Left colon (tissue), 2 donors: ENCODE results near the gene PPP1R14D. TPM values are rescaled to one million over a fixed set of nuclear protein-coding genes. Genes with fewer than 3 reads are reported as not detected.

Experiments
- ATAC-seq: fragments of 200-7000 bp; cut with Tn5 transposase; one replicate; pipeline ENCODE4 v1.9.1; 2020; ENCODE audit warnings: mild to moderate bottlenecking, moderate library complexity
- DNase-seq, 2 donors: peaks; one replicate each; pipeline ENCODE4 v3.0.0-alpha.2; 2020
- intact Hi-C, 2 donors: fragments of 100-400 bp; cut with DNase I in 1 of 2; cut with micrococcal nuclease in 1 of 2; formaldehyde crosslinking; loops; one replicate each; pipeline versions ENCODE4 v1.11.2 to v1.14.0; 2022; cut with DNase I, micrococcal nuclease
- total RNA-seq, 2 donors: library from RNA; stranded (reverse); fragmentation: NEBNext Ultra II Directional; extraction: Animal tissue kit (Norgen Biotek cat#: 25700); gene quantifications; one replicate each; pipeline ENCODE4 v1.2.1, GENCODE V29; 2021
- donor health status: DM: no; HTN: no; CAD: no.
- donor health status: DM: yes; HTN: yes; CAD: no.

Gene PPP1R14D
- total RNA-seq, 2 donors from 2014 or later, result 153 to 171 TPM

DNA sequence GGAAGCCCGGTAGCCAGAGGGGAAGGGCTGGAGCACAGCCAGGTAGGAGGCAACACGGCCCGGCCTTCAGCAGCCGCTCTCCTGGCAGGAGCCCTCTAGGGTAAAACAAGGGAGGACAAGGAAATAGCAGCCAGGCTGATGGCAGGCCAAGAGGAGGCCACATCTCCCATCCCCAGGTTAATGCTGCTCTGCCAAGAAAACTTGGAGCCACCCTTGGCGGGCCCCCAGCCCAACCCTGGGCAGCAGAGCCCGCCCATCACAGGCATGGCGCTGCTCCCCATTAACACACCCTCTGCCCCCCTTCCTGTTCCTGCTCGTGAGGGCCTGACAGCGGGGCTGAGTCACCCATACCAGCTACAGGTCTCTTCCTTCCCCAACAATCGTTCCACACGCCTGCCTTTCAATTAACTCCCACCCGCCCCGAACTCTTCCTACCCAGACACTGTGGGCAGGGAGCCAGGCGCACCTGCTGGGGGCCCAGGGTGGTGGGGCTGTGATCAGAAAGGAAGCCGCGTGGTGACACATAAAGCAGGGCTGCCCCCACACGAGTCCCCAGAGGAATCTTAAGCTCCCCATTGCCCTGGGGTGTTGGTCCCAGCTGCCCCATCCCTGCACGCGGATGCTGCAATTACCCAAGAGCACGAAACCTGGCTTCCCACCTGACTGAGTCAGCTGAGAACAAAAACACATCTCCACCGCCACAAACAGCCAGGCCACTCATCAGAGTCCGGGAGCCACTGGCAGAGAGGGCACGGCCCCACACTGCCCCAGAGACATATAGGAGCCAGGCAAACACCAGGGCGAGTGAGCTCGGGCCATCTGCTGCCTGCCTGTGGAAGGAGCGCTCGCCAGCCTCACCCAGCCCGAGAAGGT is 59.0 kb downstream of the PPP1R14D start, which contains the start of gene C15orf62:
Gene C15orf62, plus strand, starts transcription at position 707 of the 873 bp plus-strand sequence. CDS start 516 bp downstream, outside the sequence.
- ATAC-seq (peak; percentile 43), DNase-seq (peak; percentile 60 to 84)
- intact Hi-C loops, result no loop called here

DNA sequence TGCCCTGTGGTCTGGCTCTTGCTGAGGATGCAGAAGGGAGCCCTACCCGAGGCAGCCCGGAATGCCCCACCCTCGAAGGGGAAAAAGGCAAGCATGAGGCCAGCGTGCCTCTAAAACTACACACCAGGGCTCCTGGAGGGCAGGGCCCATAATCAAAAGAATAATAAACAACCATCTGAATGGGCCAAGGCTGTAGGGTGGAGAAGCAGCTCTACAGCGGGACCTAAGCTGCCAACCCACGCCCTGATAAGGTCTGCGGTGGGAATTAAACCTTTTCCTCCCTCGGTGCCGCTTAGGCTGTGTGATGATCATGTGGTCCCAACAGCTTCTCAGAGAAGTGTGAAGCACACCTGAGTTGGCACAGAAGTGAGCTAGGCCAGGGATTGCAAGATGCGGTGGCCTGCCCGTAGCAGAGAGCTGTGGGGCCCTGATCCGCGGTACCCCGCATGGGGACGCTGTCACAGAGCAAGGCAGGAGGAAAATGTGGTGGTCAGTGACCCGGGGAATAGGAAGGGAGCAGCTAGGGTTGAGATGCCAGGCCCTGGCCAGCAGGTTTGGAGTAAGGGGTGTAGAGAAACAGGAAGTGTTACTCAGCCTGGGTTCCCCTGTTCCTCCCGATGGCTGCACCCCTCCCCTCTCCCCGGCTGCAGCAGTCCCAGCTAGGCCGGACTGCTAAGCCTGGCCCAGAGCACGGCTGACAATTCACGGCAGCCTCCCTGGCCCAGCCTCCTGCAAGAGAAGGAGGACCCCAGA is 59.8 kb downstream of the PPP1R14D start:
- DNase-seq, result peak; percentile 63 to 70
- ATAC-seq, result peak; percentile 48
- intact Hi-C loops, result no loop called here

DNA sequence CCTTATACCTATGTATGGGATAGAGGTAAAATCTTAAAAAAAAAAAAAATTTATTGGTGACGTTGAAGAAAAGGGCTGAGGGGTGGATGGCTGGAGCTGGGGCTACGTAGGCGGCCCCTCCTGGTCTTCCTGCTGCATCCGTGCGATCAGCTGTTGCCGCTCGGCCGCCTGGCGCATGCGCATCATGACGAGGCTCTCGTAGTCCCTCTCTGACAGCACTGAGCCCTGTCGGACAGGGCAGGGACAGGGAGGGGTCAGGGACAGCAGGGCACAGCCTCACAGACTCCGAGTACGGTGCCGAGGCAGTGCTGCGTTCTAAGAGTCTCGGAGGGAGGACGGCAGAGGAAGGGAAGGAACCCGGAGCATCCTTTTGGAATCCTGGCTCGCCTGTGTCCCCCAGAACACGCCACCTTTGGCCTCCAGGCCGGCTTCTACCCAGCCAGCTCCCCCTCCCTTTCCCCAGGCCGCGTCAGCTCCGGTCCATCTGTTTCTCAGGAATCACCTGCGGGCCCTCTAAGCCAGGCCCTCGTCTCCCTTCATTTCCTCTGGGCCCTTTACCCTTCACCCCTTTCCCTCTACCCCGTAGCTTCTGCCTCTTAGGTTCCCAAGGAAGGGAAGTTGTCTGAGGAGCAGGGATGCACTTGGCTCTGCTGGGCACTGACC is 60.5 kb downstream of the PPP1R14D start:
- no peak for ATAC-seq
- intact Hi-C loops, result no loop called here
- no peak for DNase-seq

DNA sequence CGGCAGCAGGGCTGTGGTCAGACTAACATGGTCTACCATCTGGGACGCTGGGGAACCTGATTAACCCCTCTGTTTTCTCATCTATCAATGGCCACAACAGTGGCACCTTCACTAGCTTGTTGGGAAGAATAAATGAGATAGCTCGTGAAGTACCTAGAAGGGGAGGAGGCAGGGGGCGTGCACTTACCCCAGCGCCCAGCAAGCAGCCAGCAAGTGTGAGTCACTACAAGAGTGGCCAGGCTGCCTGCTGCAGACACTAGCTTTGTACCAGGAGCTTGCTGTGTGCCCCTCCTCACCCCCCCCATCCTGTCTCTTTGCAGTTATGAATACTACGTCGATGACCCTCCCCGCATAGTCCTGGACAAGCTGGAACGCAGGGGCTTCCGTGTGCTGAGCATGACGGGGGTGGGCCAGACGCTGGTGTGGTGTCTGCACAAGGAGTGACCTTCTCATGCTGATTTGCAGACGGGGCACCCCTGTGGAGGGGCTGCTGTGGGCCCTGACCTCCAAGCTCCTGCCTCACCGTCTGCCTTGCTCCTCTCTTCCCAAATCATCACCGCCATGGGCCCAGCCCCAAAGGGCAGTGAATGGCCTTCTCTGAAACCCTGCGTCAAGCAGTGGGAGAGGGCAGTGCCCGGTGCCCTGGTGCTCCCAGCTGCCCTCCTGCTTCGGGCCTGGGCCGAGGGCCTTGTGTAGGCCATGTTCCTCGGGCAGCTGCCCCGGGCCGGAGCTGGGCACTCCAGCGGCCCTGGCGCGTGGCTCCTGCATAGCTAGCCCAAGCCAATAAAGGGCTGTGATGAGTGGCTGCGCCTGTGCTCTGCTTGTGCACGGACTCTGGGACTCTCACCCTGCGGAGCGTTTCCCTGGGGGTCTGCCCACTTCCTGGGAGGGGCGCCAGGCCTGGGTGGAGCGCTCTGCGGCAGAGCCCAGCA is 61.3 kb downstream of the PPP1R14D start:
- DNase-seq (no peak), ATAC-seq (no peak)
- intact Hi-C loops, result no loop called here

DNA sequence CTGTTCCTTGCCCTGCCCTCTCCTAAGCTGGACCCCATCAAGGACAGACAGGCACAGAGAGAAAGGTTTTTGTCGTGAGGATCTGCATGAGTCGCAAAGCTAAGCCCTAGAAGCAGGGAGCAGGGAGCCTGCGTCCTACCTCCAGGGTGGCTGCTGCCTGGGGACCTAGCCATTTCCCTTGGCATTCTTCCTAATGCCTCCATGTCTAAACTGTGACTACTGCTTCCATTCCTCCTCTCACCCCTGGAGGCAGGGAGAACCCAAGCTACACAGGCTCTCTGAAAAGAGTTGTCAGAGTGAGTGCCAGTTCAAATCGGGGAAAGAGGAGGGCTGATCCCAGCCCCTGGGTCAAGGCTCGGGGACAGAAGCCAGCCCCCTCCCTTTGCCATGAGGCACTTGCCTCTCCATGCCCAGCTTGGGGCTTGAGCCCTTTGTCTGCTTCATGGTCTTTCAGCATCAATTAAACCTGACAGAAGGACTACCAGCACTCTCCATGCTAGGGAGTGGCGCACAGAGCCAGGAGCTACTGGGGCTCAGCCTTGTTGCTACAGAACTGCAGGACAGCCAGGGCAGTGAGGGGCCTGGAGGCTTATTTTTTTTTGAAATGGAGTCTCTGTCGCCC is 62.2 kb downstream of the PPP1R14D start:
- ATAC-seq (no peak), DNase-seq (no peak)
- intact Hi-C loops, result no loop called here

Other genes with a start within 250 kb of the PPP1R14D start
- 1 to 10 TPM; 2.4 to 8.0 TPM for gene KNL1, start 234.5 kb downstream of the PPP1R14D start, total RNA-seq
- 1 to 10 TPM; 2.6 to 7.1 TPM for gene RAD51, start 133.5 kb downstream of the PPP1R14D start, total RNA-seq
- gene RMDN3, start 73.5 kb downstream of the PPP1R14D start, total RNA-seq, result 10 to 100 TPM; 32.4 to 40.2 TPM
- gene GCHFR, start 64.6 kb downstream of the PPP1R14D start, total RNA-seq, result 10 to 100 TPM; 21.2 to 35.1 TPM
- gene C15orf62, start 58.7 kb downstream of the PPP1R14D start, total RNA-seq, result under 1 TPM; 0.25 to 0.61 TPM
- 10 to 100 TPM; 25.3 to 26.8 TPM for gene ZFYVE19, start 21.6 kb downstream of the PPP1R14D start, total RNA-seq
- gene DNAJC17, start 21.2 kb downstream of the PPP1R14D start, total RNA-seq, result 10 to 100 TPM; 32.8 to 36.9 TPM
- 100 to 1,000 TPM; 392 to 417 TPM for gene SPINT1, start 15.3 kb upstream of the PPP1R14D start, total RNA-seq
- 1 to 10 TPM; 3.7 to 8.9 TPM for gene RHOV, start 45.5 kb upstream of the PPP1R14D start, total RNA-seq
- gene VPS18, start 65.7 kb upstream of the PPP1R14D start, total RNA-seq, result 10 to 100 TPM; 20.8 to 20.9 TPM
- 10 to 100 TPM; 14.0 to 15.9 TPM for gene DLL4, start 100.6 kb upstream of the PPP1R14D start, total RNA-seq
- gene CHAC1, start 124.8 kb upstream of the PPP1R14D start, total RNA-seq, result 10 to 100 TPM in 1 of 2 donors, 1 to 10 TPM in 1; 1.8 to 11.0 TPM